HL-60 (cell line): ENCODE data around the gene EFCAB8.

ENCODE experiments used
- DNase-seq, 2 experiments: peaks; one replicate each; pipeline ENCODE4 v3.0.0-alpha.2; 2010 to 2020; ENCODE audit warnings: low read depth in 1 of 2, low spot score in 1 of 2
- H3K27ac ChIP-seq: fragments of 250-450 bp; sonication (Bioruptor Pico); replicated peaks from 2 replicates; pipeline ENCODE4 v1.5.1; 2020; ENCODE audit warnings: mild to moderate bottlenecking, moderate library complexity
- H3K27me3 ChIP-seq: fragments of 250-450 bp; sonication (Bioruptor Pico); 2 replicates; pipeline ENCODE4 v1.5.1; 2021; ENCODE audit warnings: mild to moderate bottlenecking, moderate library complexity; ENCODE audit not compliant: insufficient read depth, poor library complexity, severe bottlenecking
- H3K4me3 ChIP-seq: replicated peaks from 2 replicates; pipeline ENCODE4 v1.5.1; 2011; ENCODE audit warnings: mild to moderate bottlenecking, control low read depth, low read length; ENCODE audit not compliant: insufficient read depth
- GABPA ChIP-seq: IDR thresholded peaks from 2 replicates; pipeline ENCODE4 v1.6.1; 2012; ENCODE audit warnings: low read depth
- POLR2AphosphoS5 ChIP-seq: IDR thresholded peaks from 2 replicates; pipeline ENCODE4 v1.6.1; 2012; ENCODE audit warnings: low read depth
- SPI1 ChIP-seq: IDR thresholded peaks from 2 replicates; pipeline ENCODE4 v1.6.1; 2012; ENCODE audit warnings: low read depth, mild to moderate bottlenecking, borderline replicate concordance
- TF ChIP-seq, protein P1 (sequence below): IDR thresholded peaks from 2 replicates; pipeline ENCODE4 v1.6.1; 2012; ENCODE audit warnings: low read depth; ENCODE audit not compliant: insufficient replicate concordance
- TF ChIP-seq, protein P2 (sequence below): IDR thresholded peaks from one replicate; pipeline ENCODE4 v1.5.1; 2011; ENCODE audit warnings: low read length, control low read depth, inconsistent platforms; ENCODE audit not compliant: insufficient read depth

The EFCAB8 gene

DNA sequence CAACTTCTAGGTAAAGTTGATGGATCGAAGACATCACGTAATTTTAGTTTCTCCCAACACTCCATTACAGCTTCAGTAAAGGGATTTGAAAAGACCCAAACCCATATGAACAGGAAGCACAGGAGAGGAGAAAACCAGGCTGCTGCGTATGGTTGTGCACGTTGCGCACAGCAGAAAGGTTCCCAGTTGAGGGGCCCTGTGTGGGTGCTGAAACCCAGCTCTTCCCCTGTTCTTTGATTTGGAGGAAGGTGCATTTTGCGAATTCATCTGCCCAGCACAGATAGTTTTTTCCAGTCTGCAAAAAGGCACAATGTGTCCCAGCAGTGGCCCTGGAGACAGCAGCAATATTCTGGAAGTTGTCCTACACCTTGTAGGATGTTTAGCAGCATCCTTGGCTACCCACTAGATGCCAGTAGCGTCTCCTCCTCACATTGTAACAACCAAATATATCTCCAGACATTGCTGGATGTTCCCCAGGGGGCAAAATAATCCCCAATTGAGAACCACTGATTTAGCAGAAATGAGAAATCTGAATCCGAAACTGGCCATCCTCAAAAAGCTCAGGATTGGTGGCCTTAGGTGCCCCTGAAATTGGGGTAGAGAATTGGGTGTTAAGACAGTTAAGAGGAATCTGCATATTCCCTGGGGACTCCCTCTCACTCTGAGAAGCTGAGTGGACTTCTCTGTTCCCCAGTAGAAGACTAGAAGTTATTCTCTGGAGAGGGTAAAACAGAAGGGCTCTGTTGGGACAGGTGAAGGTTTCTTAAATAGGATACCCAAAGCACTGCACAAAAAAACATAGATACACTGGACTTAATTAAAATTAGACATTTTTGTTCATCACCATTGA, 133.3 kb downstream of the EFCAB8 start:
- H3K27me3 ChIP-seq: no peaks in the 10 kb centered on the region
- no peak for TF ChIP-seq POLR2AphosphoS5
- TF ChIP-seq, protein P1, sequence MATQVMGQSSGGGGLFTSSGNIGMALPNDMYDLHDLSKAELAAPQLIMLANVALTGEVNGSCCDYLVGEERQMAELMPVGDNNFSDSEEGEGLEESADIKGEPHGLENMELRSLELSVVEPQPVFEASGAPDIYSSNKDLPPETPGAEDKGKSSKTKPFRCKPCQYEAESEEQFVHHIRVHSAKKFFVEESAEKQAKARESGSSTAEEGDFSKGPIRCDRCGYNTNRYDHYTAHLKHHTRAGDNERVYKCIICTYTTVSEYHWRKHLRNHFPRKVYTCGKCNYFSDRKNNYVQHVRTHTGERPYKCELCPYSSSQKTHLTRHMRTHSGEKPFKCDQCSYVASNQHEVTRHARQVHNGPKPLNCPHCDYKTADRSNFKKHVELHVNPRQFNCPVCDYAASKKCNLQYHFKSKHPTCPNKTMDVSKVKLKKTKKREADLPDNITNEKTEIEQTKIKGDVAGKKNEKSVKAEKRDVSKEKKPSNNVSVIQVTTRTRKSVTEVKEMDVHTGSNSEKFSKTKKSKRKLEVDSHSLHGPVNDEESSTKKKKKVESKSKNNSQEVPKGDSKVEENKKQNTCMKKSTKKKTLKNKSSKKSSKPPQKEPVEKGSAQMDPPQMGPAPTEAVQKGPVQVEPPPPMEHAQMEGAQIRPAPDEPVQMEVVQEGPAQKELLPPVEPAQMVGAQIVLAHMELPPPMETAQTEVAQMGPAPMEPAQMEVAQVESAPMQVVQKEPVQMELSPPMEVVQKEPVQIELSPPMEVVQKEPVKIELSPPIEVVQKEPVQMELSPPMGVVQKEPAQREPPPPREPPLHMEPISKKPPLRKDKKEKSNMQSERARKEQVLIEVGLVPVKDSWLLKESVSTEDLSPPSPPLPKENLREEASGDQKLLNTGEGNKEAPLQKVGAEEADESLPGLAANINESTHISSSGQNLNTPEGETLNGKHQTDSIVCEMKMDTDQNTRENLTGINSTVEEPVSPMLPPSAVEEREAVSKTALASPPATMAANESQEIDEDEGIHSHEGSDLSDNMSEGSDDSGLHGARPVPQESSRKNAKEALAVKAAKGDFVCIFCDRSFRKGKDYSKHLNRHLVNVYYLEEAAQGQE: no peak
- TF ChIP-seq SPI1: no peak
- no peak for TF ChIP-seq GABPA
- TF ChIP-seq, protein P2, sequence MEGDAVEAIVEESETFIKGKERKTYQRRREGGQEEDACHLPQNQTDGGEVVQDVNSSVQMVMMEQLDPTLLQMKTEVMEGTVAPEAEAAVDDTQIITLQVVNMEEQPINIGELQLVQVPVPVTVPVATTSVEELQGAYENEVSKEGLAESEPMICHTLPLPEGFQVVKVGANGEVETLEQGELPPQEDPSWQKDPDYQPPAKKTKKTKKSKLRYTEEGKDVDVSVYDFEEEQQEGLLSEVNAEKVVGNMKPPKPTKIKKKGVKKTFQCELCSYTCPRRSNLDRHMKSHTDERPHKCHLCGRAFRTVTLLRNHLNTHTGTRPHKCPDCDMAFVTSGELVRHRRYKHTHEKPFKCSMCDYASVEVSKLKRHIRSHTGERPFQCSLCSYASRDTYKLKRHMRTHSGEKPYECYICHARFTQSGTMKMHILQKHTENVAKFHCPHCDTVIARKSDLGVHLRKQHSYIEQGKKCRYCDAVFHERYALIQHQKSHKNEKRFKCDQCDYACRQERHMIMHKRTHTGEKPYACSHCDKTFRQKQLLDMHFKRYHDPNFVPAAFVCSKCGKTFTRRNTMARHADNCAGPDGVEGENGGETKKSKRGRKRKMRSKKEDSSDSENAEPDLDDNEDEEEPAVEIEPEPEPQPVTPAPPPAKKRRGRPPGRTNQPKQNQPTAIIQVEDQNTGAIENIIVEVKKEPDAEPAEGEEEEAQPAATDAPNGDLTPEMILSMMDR: no peak
- H3K4me3 ChIP-seq: no peak overlapping the region
- DNase-seq: no peak
- no peak overlapping the region for H3K27ac ChIP-seq

DNA sequence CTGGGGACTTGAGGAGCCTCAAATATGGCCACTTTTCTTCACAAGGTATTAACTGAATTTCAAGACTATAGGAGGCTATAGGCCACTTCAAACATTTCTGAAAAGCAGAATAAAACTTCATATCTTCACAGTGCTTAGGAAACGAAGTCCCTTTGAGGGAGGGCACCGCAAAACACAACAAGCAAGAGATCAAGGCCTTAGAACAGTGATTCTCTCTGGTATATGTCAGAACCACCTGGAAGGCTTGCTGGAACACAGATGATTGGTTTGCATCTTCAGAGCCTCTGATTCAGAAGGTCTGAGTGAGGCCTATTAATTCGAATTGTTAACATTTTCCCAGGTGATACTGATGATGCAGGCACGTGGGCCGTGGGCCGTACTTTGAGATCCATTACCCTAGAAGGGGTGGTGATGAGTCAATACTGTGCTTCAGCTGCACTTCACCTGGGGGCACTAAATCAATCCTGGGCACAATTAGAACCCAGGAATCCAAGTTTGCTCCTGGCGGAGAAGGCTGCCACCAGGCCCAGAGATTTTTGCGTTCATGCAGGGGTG, 134.8 kb downstream of the EFCAB8 start:
- DNase-seq: no peak
- H3K27ac ChIP-seq: no peak overlapping the region
- no peaks in the 10 kb centered on the region for H3K27me3 ChIP-seq
- H3K4me3 ChIP-seq: no peak overlapping the region
- TF ChIP-seq, protein P1: no peak
- TF ChIP-seq GABPA (no peak), SPI1 (no peak), POLR2AphosphoS5 (no peak)
- TF ChIP-seq, protein P2: no peak

DNA sequence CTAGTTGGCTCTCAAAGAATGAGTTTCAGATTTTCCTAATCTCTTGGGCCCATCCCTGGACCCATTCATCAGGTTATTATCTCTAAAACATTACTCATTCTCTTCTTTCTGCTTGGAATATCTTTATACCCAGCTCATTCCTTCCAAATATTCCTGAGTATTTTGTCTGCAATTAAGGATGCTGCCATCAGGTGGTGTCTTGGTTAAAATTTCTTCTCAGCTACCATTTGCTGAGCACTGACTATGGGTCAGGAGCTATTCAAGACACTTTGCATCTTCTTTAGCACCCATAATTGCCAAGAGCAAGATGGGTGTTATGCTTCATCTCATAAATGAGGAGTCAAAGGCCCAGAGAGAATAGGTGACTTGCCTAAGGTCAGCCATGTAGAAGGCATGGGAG, 137.1 kb downstream of the EFCAB8 start:
- Histone ChIP-seq H3K27me3 (no peaks in the 10 kb centered on the region), H3K4me3 (no peak overlapping the region), H3K27ac (no peak overlapping the region)
- TF ChIP-seq SPI1 (no peak), POLR2AphosphoS5 (no peak)
- TF ChIP-seq, protein P2: no peak
- TF ChIP-seq, protein P1: no peak
- no peak for DNase-seq
